H9 (cell line): ENCODE measurements around the gene TSPAN1. TPM values are rescaled to one million over a fixed set of nuclear protein-coding genes. Genes with fewer than 3 reads are reported as not detected.

Source experiments
- DNase-seq: peaks from one replicate; pipeline ENCODE4 v3.0.0-alpha.2; 2017
- H2AFZ ChIP-seq: one replicate; pipeline ENCODE4 v1.6.1; 2013; ENCODE audit warnings: mild to moderate bottlenecking, low read length, control low read depth, moderate library complexity
- H2AK5ac ChIP-seq: 2 replicates; pipeline ENCODE4 v1.6.1; 2013; ENCODE audit warnings: low read length, control low read depth, mixed read lengths; ENCODE audit not compliant: insufficient read length
- H2BK120ac ChIP-seq: one replicate; pipeline ENCODE4 v1.6.1; 2013; ENCODE audit warnings: low read depth, mild to moderate bottlenecking, low read length, control low read depth, inconsistent platforms; ENCODE audit not compliant: poor library complexity, severe bottlenecking
- H2BK12ac ChIP-seq: 2 replicates; pipeline ENCODE4 v1.6.1; 2013; ENCODE audit warnings: low read length, control low read depth, mixed read lengths, low read depth; ENCODE audit not compliant: insufficient read length
- H2BK15ac ChIP-seq: 2 replicates; pipeline ENCODE4 v1.6.1; 2013; ENCODE audit warnings: low read depth, low read length, control low read depth
- H2BK20ac ChIP-seq: one replicate; pipeline ENCODE4 v1.6.1; 2013; ENCODE audit warnings: low read depth, mild to moderate bottlenecking, low read length, control low read depth, inconsistent platforms; ENCODE audit not compliant: poor library complexity, severe bottlenecking
- H2BK5ac ChIP-seq: 2 replicates; pipeline ENCODE4 v1.6.1; 2013; ENCODE audit warnings: low read length, control low read depth, mixed read lengths; ENCODE audit not compliant: insufficient read length
- H3K14ac ChIP-seq: 2 replicates; pipeline ENCODE4 v1.6.1; 2013; ENCODE audit warnings: low read length, control low read depth; ENCODE audit not compliant: insufficient read depth
- H3K18ac ChIP-seq: 2 replicates; pipeline ENCODE4 v1.6.1; 2013; ENCODE audit warnings: low read depth, mild to moderate bottlenecking, mixed read lengths, low read length, control low read depth; ENCODE audit not compliant: insufficient read length
- H3K23ac ChIP-seq: 2 replicates; pipeline ENCODE4 v1.6.1; 2013; ENCODE audit warnings: low read length, control low read depth, mixed read lengths, low read depth; ENCODE audit not compliant: insufficient read length
- H3K23me2 ChIP-seq: 2 replicates; pipeline ENCODE4 v1.6.1; 2013; ENCODE audit warnings: low read depth, mild to moderate bottlenecking, mixed read lengths, low read length, control low read depth; ENCODE audit not compliant: insufficient read length, poor library complexity, severe bottlenecking
- H3K27ac ChIP-seq: 2 replicates; pipeline ENCODE4 v1.5.1; 2013; ENCODE audit warnings: low read length, control low read depth, mixed read lengths, low read depth; ENCODE audit not compliant: insufficient read length
- H3K27me3 ChIP-seq: 2 replicates; pipeline ENCODE4 v1.6.1; 2013; ENCODE audit warnings: low read length, control low read depth, inconsistent platforms; ENCODE audit not compliant: insufficient read depth
- H3K4ac ChIP-seq: 2 replicates; pipeline ENCODE4 v1.6.1; 2013; ENCODE audit warnings: low read depth, mild to moderate bottlenecking, control low read depth, inconsistent platforms, low read length, moderate library complexity
- H3K4me1 ChIP-seq: 2 replicates; pipeline ENCODE4 v1.6.1; 2013; ENCODE audit warnings: low read length, control low read depth, inconsistent platforms; ENCODE audit not compliant: insufficient read depth
- H3K4me2 ChIP-seq: 2 replicates; pipeline ENCODE4 v1.6.1; 2013; ENCODE audit warnings: low read length, control low read depth, mixed read lengths; ENCODE audit not compliant: insufficient read length, insufficient read depth
- H3K56ac ChIP-seq: 2 replicates; pipeline ENCODE4 v1.6.1; 2013; ENCODE audit warnings: low read depth, mild to moderate bottlenecking, mixed read lengths, low read length, control low read depth; ENCODE audit not compliant: insufficient read length
- H3K79me1 ChIP-seq: 2 replicates; pipeline ENCODE4 v1.6.1; 2013; ENCODE audit warnings: low read depth, mild to moderate bottlenecking, moderate library complexity, low read length, control low read depth, inconsistent platforms; ENCODE audit not compliant: insufficient read depth, poor library complexity, severe bottlenecking
- H3K79me2 ChIP-seq: 2 replicates; pipeline ENCODE4 v1.6.1; 2013; ENCODE audit warnings: low read length, control low read depth, inconsistent platforms; ENCODE audit not compliant: insufficient read depth
- H3K9ac ChIP-seq: 2 replicates; pipeline ENCODE4 v1.6.1; 2013; ENCODE audit warnings: low read length, control low read depth, mixed read lengths; ENCODE audit not compliant: insufficient read length; ENCODE audit errors: extremely low read depth
- H3K9me3 ChIP-seq: one replicate; pipeline ENCODE4 v1.6.1; 2013; ENCODE audit warnings: low read depth, low read length, inconsistent platforms; ENCODE audit not compliant: control insufficient read depth
- H3T11ph ChIP-seq: one replicate; pipeline ENCODE4 v1.6.1; 2013; ENCODE audit warnings: mild to moderate bottlenecking, low read length, control low read depth, inconsistent platforms
- H4K20me1 ChIP-seq: one replicate; pipeline ENCODE4 v1.6.1; 2013; ENCODE audit not compliant: control insufficient read depth, insufficient read length, insufficient read depth
- H4K5ac ChIP-seq: 2 replicates; pipeline ENCODE4 v1.6.1; 2013; ENCODE audit warnings: low read depth, mild to moderate bottlenecking, mixed read lengths, low read length, control low read depth; ENCODE audit not compliant: insufficient read length
- H4K8ac ChIP-seq: replicated peaks from 2 replicates; pipeline ENCODE4 v1.6.1; 2013; ENCODE audit warnings: low read length, control low read depth, mixed read lengths, low read depth; ENCODE audit not compliant: insufficient read length
- H4K91ac ChIP-seq: 2 replicates; pipeline ENCODE4 v1.6.1; 2013; ENCODE audit warnings: low read depth, mild to moderate bottlenecking, moderate library complexity, mixed read lengths, low read length, control low read depth; ENCODE audit not compliant: insufficient read length
- H3K27ac Mint-ChIP-seq, 3 experiments: 2 replicates in 2 of 3; 3 replicates in 1 of 3; pipeline ENCODE4 v1.8.0; 2020 to 2021; ENCODE audit warnings: mixed read lengths in 3 of 3, mild to moderate bottlenecking in 1 of 3, moderate library complexity in 1 of 3
- H3K27me3 Mint-ChIP-seq: 2 replicates; pipeline ENCODE4 v1.8.0; 2021; ENCODE audit warnings: low read depth, mild to moderate bottlenecking, moderate library complexity, mixed read lengths
- H3K36me3 Mint-ChIP-seq, 3 experiments: 2 replicates in 2 of 3; 3 replicates in 1 of 3; pipeline ENCODE4 v1.8.0; 2020 to 2021; ENCODE audit warnings: low read depth in 3 of 3, mixed read lengths in 3 of 3; ENCODE audit not compliant: insufficient read depth in 1 of 3
- H3K4me1 Mint-ChIP-seq, 2 experiments: 2 replicates each; pipeline ENCODE4 v1.8.0; 2020; ENCODE audit warnings: mixed read lengths in 2 of 2
- H3K4me3 Mint-ChIP-seq, 2 experiments: 2 replicates in 1 of 2; 3 replicates in 1 of 2; pipeline ENCODE4 v1.8.0; 2020 to 2021; ENCODE audit warnings: mild to moderate bottlenecking in 2 of 2, mixed read lengths in 2 of 2, moderate library complexity in 1 of 2
- H3K9me3 Mint-ChIP-seq, 2 experiments: 2 replicates in 1 of 2; 3 replicates in 1 of 2; pipeline ENCODE4 v1.8.0; 2020; ENCODE audit warnings: mild to moderate bottlenecking in 2 of 2, mixed read lengths in 2 of 2, moderate library complexity in 1 of 2
- CTCF ChIP-seq: fragments of 200-600 bp; sonication (generic); conservative IDR thresholded peaks from 3 replicates; pipeline ENCODE4 v1.8.0; 2021; ENCODE audit warnings: antibody characterized with exemption, mild to moderate bottlenecking
- WGBS: extraction: QIAGEN DNeasy Blood & Tissue Kit; methylation state at CpG from one replicate; pipeline ENCODE4 v1.1.7; 2013; ENCODE audit warnings: missing lambda C conversion rate, low lambda C conversion rate, mixed read lengths; ENCODE audit not compliant: insufficient read length; ENCODE audit errors: extremely low coverage; 5-methylcytosine and 5-hydroxymethylcytosine counted together
- total RNA-seq: library from RNA; stranded (reverse); gene quantifications from 2 replicates; pipeline ENCODE4 v1.2.1, GENCODE V29; 2021

The TSPAN1 gene
- total RNA-seq, 1 experiment from 2014 or later, result not detected

- H3K9me3 Mint-ChIP-seq, result no peaks in the 10 kb centered on the region
- H3K79me1 ChIP-seq, result no peaks in the 10 kb centered on the region
- H2BK120ac ChIP-seq, result no peak overlapping the region
- peak overlapping the region in 1 of 2 experiments; percentile 41; a peak in 1 of 5 replicates for H3K4me3 Mint-ChIP-seq
- H4K91ac ChIP-seq, result no peak overlapping the region
- H3K14ac ChIP-seq, result no peak overlapping the region
- no peak overlapping the region for H4K8ac ChIP-seq
- no peaks in the 10 kb centered on the region for H3K9me3 ChIP-seq
- peaks cover 31 to 37% of the 10 kb centered on the region in 2 experiments for H3K4me1 Mint-ChIP-seq
- H2AFZ ChIP-seq, result no peak overlapping the region
- H2AK5ac ChIP-seq, result no peak overlapping the region
- no peaks in the 10 kb centered on the region for H3K27me3 ChIP-seq
- H3T11ph ChIP-seq, result no peak overlapping the region
- H2BK5ac ChIP-seq, result no peak overlapping the region
- no peak overlapping the region for H2BK20ac ChIP-seq
- H3K4me2 ChIP-seq, result no peak overlapping the region
- no peak overlapping the region for H3K56ac ChIP-seq
- DNase-seq, result no peak
- no peak overlapping the region for H2BK12ac ChIP-seq
- H3K4me1 ChIP-seq, result no peaks in the 10 kb centered on the region; the same call in 1 of the 2 replicates
- no peaks in the 10 kb centered on the region for H4K20me1 ChIP-seq
- no peak overlapping the region for H3K18ac ChIP-seq
- no peak overlapping the region for H3K27ac ChIP-seq
- no peak overlapping the region for H3K9ac ChIP-seq
- H3K36me3 Mint-ChIP-seq, result peaks cover 0 to 14% (median 13%) of the 10 kb centered on the region in 3 experiments; a peak in 3 of 7 replicates
- no peak for TF ChIP-seq CTCF
- H3K27me3 Mint-ChIP-seq, result no peaks in the 10 kb centered on the region
- H3K79me2 ChIP-seq, result no peaks in the 10 kb centered on the region
- H3K4ac ChIP-seq, result no peak overlapping the region
- no peaks in the 10 kb centered on the region for H3K23me2 ChIP-seq
- no peak overlapping the region for H4K5ac ChIP-seq
- no peak overlapping the region for H3K23ac ChIP-seq
- no CpG with 5 or more reads among the region's 18 CpGs for WGBS
- no peak overlapping the region for H3K27ac Mint-ChIP-seq
- H2BK15ac ChIP-seq, result no peak overlapping the region
Measured at GRCh38 chr1:46219551-46220520, 44.9 kb downstream of the TSPAN1 start.
